WTC11 (cell line): ENCODE results near the gene CCDC8. TPM values are rescaled to one million over a fixed set of nuclear protein-coding genes. Genes with fewer than 3 reads are reported as not detected.
A peak's percentile ranks its signal among the peaks of the same experiment; 100 is the strongest.

Experiments
- ATAC-seq: fragments of 200-7000 bp; cut with Tn5 transposase; 2 replicates; pipeline ENCODE4 v1.10.0; 2021; ENCODE audit warnings: mild to moderate bottlenecking, moderate library complexity
- CTCF ChIA-PET: fragments of 300-600 bp; sonication (Branson Sonifier 250); formaldehyde crosslinking; loops from one replicate; lab custom pipeline; 2021; ENCODE audit warnings: antibody characterized with exemption; lab: Charles Lee
- POLR2A ChIA-PET: fragments of 350-600 bp; sonication (Branson Sonifier 250); formaldehyde crosslinking; loops from one replicate; lab custom pipeline; 2021; ENCODE audit warnings: antibody characterized with exemption; lab: Charles Lee
- DNase-seq: peaks from one replicate; pipeline ENCODE4 v3.0.0; 2021; ENCODE audit warnings: low spot score
- H3K27ac Mint-ChIP-seq: 2 replicates; pipeline ENCODE4 v1.8.0; 2021; ENCODE audit warnings: mixed read lengths
- H3K27me3 Mint-ChIP-seq: 2 replicates; pipeline ENCODE4 v1.8.0; 2021; ENCODE audit warnings: low read depth, mild to moderate bottlenecking, moderate library complexity, mixed read lengths
- H3K36me3 Mint-ChIP-seq: 2 replicates; pipeline ENCODE4 v1.8.0; 2021; ENCODE audit warnings: mixed read lengths
- H3K4me1 Mint-ChIP-seq: 2 replicates; pipeline ENCODE4 v1.8.0; 2022; ENCODE audit warnings: mixed read lengths
- H3K4me3 Mint-ChIP-seq: 2 replicates; pipeline ENCODE4 v1.8.0; 2021; ENCODE audit warnings: mild to moderate bottlenecking, moderate library complexity, mixed read lengths
- H3K9me3 Mint-ChIP-seq: 2 replicates; pipeline ENCODE4 v1.8.0; 2021; ENCODE audit warnings: mixed read lengths
- AFF4 ChIP-seq: sonication (generic); formaldehyde crosslinking; IDR thresholded peaks from 2 replicates; pipeline ENCODE4 v1.8.1; 2023; ENCODE audit warnings: mild to moderate bottlenecking, missing genetic modification reagents, borderline replicate concordance
- CBFB ChIP-seq: sonication (generic); formaldehyde crosslinking; IDR thresholded peaks from 2 replicates; pipeline ENCODE4 v1.8.1; 2022; ENCODE audit warnings: mild to moderate bottlenecking, low read depth, missing genetic modification reagents
- CREB1 ChIP-seq: sonication (generic); formaldehyde crosslinking; IDR thresholded peaks from 2 replicates; pipeline ENCODE4 v1.8.0; 2023; ENCODE audit warnings: mild to moderate bottlenecking, missing genetic modification reagents
- CREM ChIP-seq: sonication (generic); formaldehyde crosslinking; IDR thresholded peaks from 2 replicates; pipeline ENCODE4 v1.8.1; 2022; ENCODE audit warnings: mild to moderate bottlenecking, missing genetic modification reagents, moderate library complexity
- E2F4 ChIP-seq: sonication (generic); formaldehyde crosslinking; IDR thresholded peaks from 2 replicates; pipeline ENCODE4 v1.8.1; 2022; ENCODE audit warnings: low read depth, mild to moderate bottlenecking, moderate library complexity, missing genetic modification reagents, borderline replicate concordance
- ELF4 ChIP-seq: sonication (generic); formaldehyde crosslinking; IDR thresholded peaks from 2 replicates; pipeline ENCODE4 v1.8.1; 2022; ENCODE audit warnings: low read depth, mild to moderate bottlenecking, moderate library complexity, missing genetic modification reagents
- FOXJ3 ChIP-seq: sonication (generic); formaldehyde crosslinking; IDR thresholded peaks from 2 replicates; pipeline ENCODE4 v1.9.0; 2021; ENCODE audit warnings: missing genetic modification reagents, mild to moderate bottlenecking, borderline replicate concordance
- GABPB1 ChIP-seq: sonication (generic); formaldehyde crosslinking; IDR thresholded peaks from 2 replicates; pipeline ENCODE4 v1.8.1; 2023; ENCODE audit warnings: mild to moderate bottlenecking, missing genetic modification reagents
- HMGA2 ChIP-seq: fragments of 250-450 bp; sonication (Bioruptor Pico); IDR thresholded peaks from 2 replicates; pipeline ENCODE4 v1.4.0; 2021; ENCODE audit warnings: mild to moderate bottlenecking, moderate library complexity
- HMGXB4 ChIP-seq: sonication (generic); formaldehyde crosslinking; IDR thresholded peaks from 2 replicates; pipeline ENCODE4 v1.8.1; 2023; ENCODE audit warnings: mild to moderate bottlenecking, moderate library complexity, missing genetic modification reagents
- OVOL2 ChIP-seq: fragments of 250-450 bp; sonication (Bioruptor Pico); IDR thresholded peaks from 2 replicates; pipeline ENCODE4 v1.9.0; 2021; ENCODE audit warnings: mild to moderate bottlenecking, borderline replicate concordance
- SMAD3 ChIP-seq: sonication (generic); formaldehyde crosslinking; IDR thresholded peaks from 2 replicates; pipeline ENCODE4 v1.8.0; 2022; ENCODE audit warnings: missing genetic modification reagents, mild to moderate bottlenecking, borderline replicate concordance
- SOX15 ChIP-seq: fragments of 250-450 bp; sonication (Bioruptor Pico); IDR thresholded peaks from 2 replicates; pipeline ENCODE4 v1.9.0; 2021; ENCODE audit warnings: mild to moderate bottlenecking
- TEAD1 ChIP-seq: sonication (generic); formaldehyde crosslinking; IDR thresholded peaks from 2 replicates; pipeline ENCODE4 v1.8.0; 2022; ENCODE audit warnings: mild to moderate bottlenecking, missing genetic modification reagents
- ZNF232 ChIP-seq: sonication (generic); formaldehyde crosslinking; IDR thresholded peaks from 2 replicates; pipeline ENCODE4 v1.8.0; 2022; ENCODE audit warnings: mild to moderate bottlenecking, missing genetic modification reagents
- ZNF263 ChIP-seq: sonication (generic); formaldehyde crosslinking; IDR thresholded peaks from 2 replicates; pipeline ENCODE4 v1.8.1; 2022; ENCODE audit warnings: low read depth, mild to moderate bottlenecking, moderate library complexity, missing genetic modification reagents
- ZNF317 ChIP-seq: sonication (generic); formaldehyde crosslinking; IDR thresholded peaks from 2 replicates; pipeline ENCODE4 v1.8.1; 2023; ENCODE audit warnings: low read depth, mild to moderate bottlenecking, moderate library complexity, missing genetic modification reagents, borderline replicate concordance
- ZNF416 ChIP-seq: fragments of 250-450 bp; sonication (Bioruptor Pico); IDR thresholded peaks from 2 replicates; pipeline ENCODE4 v1.9.0; 2021; ENCODE audit warnings: mild to moderate bottlenecking, inconsistent platforms
- ZNF423 ChIP-seq: fragments of 250-450 bp; sonication (Bioruptor Pico); IDR thresholded peaks from 2 replicates; pipeline ENCODE4 v2.1.2; 2022; ENCODE audit warnings: mild to moderate bottlenecking, moderate library complexity
- total RNA-seq: library from RNA; stranded (reverse); gene quantifications from 3 replicates; pipeline ENCODE4 v1.2.3, GENCODE V29; 2021
- TF ChIP-seq, protein P1 (sequence below): sonication (generic); formaldehyde crosslinking; IDR thresholded peaks from 2 replicates; pipeline ENCODE4 v1.8.0; 2022; ENCODE audit warnings: mild to moderate bottlenecking, missing genetic modification reagents
- TF ChIP-seq, protein P2 (sequence below): sonication (generic); formaldehyde crosslinking; IDR thresholded peaks from 2 replicates; pipeline ENCODE4 v1.8.1; 2023; ENCODE audit warnings: mild to moderate bottlenecking, missing genetic modification reagents, moderate library complexity
- TF ChIP-seq, protein P3 (sequence below): sonication (generic); formaldehyde crosslinking; IDR thresholded peaks from 2 replicates; pipeline ENCODE4 v1.8.0; 2022; ENCODE audit warnings: mild to moderate bottlenecking, missing genetic modification reagents

CCDC8 gene
- total RNA-seq, 1 experiment from 2014 or later, result 25.7 TPM

- H3K27ac Mint-ChIP-seq, result peak overlapping the region; percentile 34; the same call in 1 of the 2 replicates
These were observed 46.6 kb downstream of the CCDC8 start for GRCh38 chr19:46366620-46367292.

DNA sequence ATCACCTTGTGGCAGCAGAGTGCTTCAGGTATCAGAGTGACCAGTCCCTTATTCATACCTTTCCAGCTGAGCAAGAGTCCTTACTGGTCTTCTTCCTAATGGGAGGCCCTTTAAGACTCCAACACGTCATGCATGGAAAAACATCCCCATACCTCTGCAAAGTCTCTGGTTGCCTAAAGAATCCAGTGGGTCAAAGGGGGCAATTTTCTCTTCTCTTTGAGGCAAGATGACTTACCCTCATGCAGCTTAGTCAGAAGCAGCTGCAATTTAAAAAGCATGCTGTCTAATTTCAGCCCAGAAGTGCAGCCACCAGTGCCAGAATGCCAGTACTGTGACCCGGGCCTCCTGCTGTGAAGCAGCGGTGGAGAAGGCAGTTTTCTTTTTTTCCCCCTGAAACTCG lies 47.8 kb downstream of the CCDC8 start:
- ATAC-seq, result no peak
- H3K9me3 Mint-ChIP-seq, result no peaks in the 10 kb centered on the region; the same call in 1 of the 2 replicates
- peaks cover 23% of the 10 kb centered on the region for H3K36me3 Mint-ChIP-seq
- no peak for DNase-seq
- H3K27me3 Mint-ChIP-seq, result no peaks in the 10 kb centered on the region
- ChIA-PET CTCF (no interaction called here), POLR2A (no interaction called here)
- peak overlapping the region; percentile 36; the same call in 1 of the 2 replicates for H3K27ac Mint-ChIP-seq
- H3K4me1 Mint-ChIP-seq, result peaks cover 10% of the 10 kb centered on the region
- no peak overlapping the region for H3K4me3 Mint-ChIP-seq
- TF ChIP-seq CREB1 (no peak), AFF4 (no peak), ZNF416 (CRISPR knock-in tag) (no peak), FOXJ3 (no peak), ZNF232 (no peak), OVOL2 (no peak), ELF4 (CRISPR knock-in tag) (no peak), SMAD3 (no peak)
- TF ChIP-seq, protein P1, sequence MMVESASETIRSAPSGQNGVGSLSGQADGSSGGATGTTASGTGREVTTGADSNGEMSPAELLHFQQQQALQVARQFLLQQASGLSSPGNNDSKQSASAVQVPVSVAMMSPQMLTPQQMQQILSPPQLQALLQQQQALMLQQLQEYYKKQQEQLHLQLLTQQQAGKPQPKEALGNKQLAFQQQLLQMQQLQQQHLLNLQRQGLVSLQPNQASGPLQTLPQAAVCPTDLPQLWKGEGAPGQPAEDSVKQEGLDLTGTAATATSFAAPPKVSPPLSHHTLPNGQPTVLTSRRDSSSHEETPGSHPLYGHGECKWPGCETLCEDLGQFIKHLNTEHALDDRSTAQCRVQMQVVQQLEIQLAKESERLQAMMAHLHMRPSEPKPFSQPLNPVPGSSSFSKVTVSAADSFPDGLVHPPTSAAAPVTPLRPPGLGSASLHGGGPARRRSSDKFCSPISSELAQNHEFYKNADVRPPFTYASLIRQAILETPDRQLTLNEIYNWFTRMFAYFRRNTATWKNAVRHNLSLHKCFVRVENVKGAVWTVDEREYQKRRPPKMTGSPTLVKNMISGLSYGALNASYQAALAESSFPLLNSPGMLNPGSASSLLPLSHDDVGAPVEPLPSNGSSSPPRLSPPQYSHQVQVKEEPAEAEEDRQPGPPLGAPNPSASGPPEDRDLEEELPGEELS (CRISPR knock-in tag), result no peak
- TF ChIP-seq, all 79 proteins: peak for 0

More at GRCh38 chr19:46366620-46367292, 46.6 kb downstream of the CCDC8 start:
- H3K27me3 Mint-ChIP-seq, result no peaks in the 10 kb centered on the region
- H3K4me1 Mint-ChIP-seq, result peaks cover 19% of the 10 kb centered on the region
- ChIA-PET CTCF (no interaction called here), POLR2A (interaction anchor here (0.6 kb wide), 1 partner anchor 229 kb away, joined by 6 read pairs; no protein-coding TSS in a partner anchor)
- peaks cover 19% of the 10 kb centered on the region for H3K36me3 Mint-ChIP-seq
- H3K9me3 Mint-ChIP-seq, result no peaks in the 10 kb centered on the region; the same call in 1 of the 2 replicates
- TF ChIP-seq ZNF263 (CRISPR knock-in tag) (no peak), ELF4 (CRISPR knock-in tag) (no peak), SOX15 (CRISPR knock-in tag) (no peak)
- TF ChIP-seq, protein P2, sequence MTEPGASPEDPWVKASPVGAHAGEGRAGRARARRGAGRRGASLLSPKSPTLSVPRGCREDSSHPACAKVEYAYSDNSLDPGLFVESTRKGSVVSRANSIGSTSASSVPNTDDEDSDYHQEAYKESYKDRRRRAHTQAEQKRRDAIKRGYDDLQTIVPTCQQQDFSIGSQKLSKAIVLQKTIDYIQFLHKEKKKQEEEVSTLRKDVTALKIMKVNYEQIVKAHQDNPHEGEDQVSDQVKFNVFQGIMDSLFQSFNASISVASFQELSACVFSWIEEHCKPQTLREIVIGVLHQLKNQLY (CRISPR knock-in tag), result no peak
- no peak overlapping the region for H3K4me3 Mint-ChIP-seq
- no peak for ATAC-seq
- DNase-seq, result no peak

- POLR2A ChIA-PET, result no interaction called here
- no peaks in the 10 kb centered on the region; the same call in 1 of the 2 replicates for H3K9me3 Mint-ChIP-seq
- no peaks in the 10 kb centered on the region for H3K27me3 Mint-ChIP-seq
- H3K4me3 Mint-ChIP-seq, result no peak overlapping the region
- CTCF ChIA-PET, result interaction anchor here (0.6 to 1.4 kb wide), 2 partner anchors 9 to 126 kb away, joined by 3 to 4 read pairs; no protein-coding TSS in a partner anchor
- no peak for DNase-seq
- H3K4me1 Mint-ChIP-seq, result peaks cover 10% of the 10 kb centered on the region
- H3K36me3 Mint-ChIP-seq, result peaks cover 24% of the 10 kb centered on the region
- no peak for ATAC-seq
- H3K27ac Mint-ChIP-seq, result no peak overlapping the region
- TF ChIP-seq HMGA2 (CRISPR knock-in tag) (no peak), ZNF317 (CRISPR knock-in tag) (no peak), SOX15 (CRISPR knock-in tag) (no peak), TEAD1 (CRISPR knock-in tag) (no peak), GABPB1 (CRISPR knock-in tag) (no peak), ZNF423 (CRISPR knock-in tag) (no peak), CBFB (CRISPR knock-in tag) (no peak), E2F4 (CRISPR knock-in tag) (no peak), HMGXB4 (no peak), CREM (no peak)
- TF ChIP-seq, protein P3, sequence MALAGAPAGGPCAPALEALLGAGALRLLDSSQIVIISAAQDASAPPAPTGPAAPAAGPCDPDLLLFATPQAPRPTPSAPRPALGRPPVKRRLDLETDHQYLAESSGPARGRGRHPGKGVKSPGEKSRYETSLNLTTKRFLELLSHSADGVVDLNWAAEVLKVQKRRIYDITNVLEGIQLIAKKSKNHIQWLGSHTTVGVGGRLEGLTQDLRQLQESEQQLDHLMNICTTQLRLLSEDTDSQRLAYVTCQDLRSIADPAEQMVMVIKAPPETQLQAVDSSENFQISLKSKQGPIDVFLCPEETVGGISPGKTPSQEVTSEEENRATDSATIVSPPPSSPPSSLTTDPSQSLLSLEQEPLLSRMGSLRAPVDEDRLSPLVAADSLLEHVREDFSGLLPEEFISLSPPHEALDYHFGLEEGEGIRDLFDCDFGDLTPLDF (CRISPR knock-in tag), result no peak
These were observed 49.0 kb downstream of the CCDC8 start for GRCh38 chr19:46364359-46364758.
